GM21723 (cell line): ENCODE results near the gene DYNC2LI1.

ENCODE experiments used
- ATAC-seq: cut with Tn5 transposase; IDR thresholded peaks from one replicate; pipeline ENCODE4 v1.9.1; 2021; ENCODE audit warnings: mild to moderate bottlenecking, moderate library complexity; ENCODE audit not compliant: unreplicated experiment

The DYNC2LI1 gene

GRCh38 chr2:43812947-43813346, 39.1 kb downstream of the DYNC2LI1 start:
- no peak for ATAC-seq

- ATAC-seq = no peak
These were observed 40.9 kb downstream of the DYNC2LI1 start for GRCh38 chr2:43814711-43815110.

GRCh38 chr2:43818761-43819160, 44.9 kb downstream of the DYNC2LI1 start:
- ATAC-seq = no peak

GRCh38 chr2:43819491-43820163, 45.8 kb downstream of the DYNC2LI1 start:
- no peak for ATAC-seq

- ATAC-seq = no peak
These were observed 49.0 kb downstream of the DYNC2LI1 start for GRCh38 chr2:43822839-43823238.

GRCh38 chr2:43823751-43824150, 49.9 kb downstream of the DYNC2LI1 start:
- no peak for ATAC-seq

GRCh38 chr2:43824512-43824911, 50.7 kb downstream of the DYNC2LI1 start:
- ATAC-seq = no peak

- ATAC-seq = no peak
These were observed 51.2 kb downstream of the DYNC2LI1 start for GRCh38 chr2:43824951-43825493.

GRCh38 chr2:43825841-43826240, 52.0 kb downstream of the DYNC2LI1 start:
- ATAC-seq = no peak

- ATAC-seq = no peak
These were observed 52.7 kb downstream of the DYNC2LI1 start for GRCh38 chr2:43826305-43827250.

GRCh38 chr2:43831543-43832294, 57.9 kb downstream of the DYNC2LI1 start:
- no peak for ATAC-seq

- no peak for ATAC-seq
These were observed 58.6 kb downstream of the DYNC2LI1 start for GRCh38 chr2:43832457-43832856.

- no peak for ATAC-seq
These were observed 63.2 kb downstream of the DYNC2LI1 start for GRCh38 chr2:43837033-43837432.

GRCh38 chr2:43837831-43838559, 64.2 kb downstream of the DYNC2LI1 start:
- no peak for ATAC-seq

- ATAC-seq = no peak
These were observed 64.9 kb downstream of the DYNC2LI1 start, which contains the start of the genes ABCG5 and ABCG8 for GRCh38 chr2:43838560-43839267. Gene ABCG5, minus strand, starts transcription at chr2:43838839. Its CDS starts 160 bp downstream, at chr2:43838679. Gene ABCG8, plus strand, starts transcription at chr2:43838971. Its CDS starts 83 bp downstream, at chr2:43839054.

- no peak for ATAC-seq
These were observed 66.1 kb downstream of the DYNC2LI1 start for GRCh38 chr2:43839776-43840564.

- ATAC-seq = no peak
These were observed 67.1 kb downstream of the DYNC2LI1 start for GRCh38 chr2:43840965-43841364.

GRCh38 chr2:43841949-43842865, 68.4 kb downstream of the DYNC2LI1 start:
- no peak for ATAC-seq
